Osteocyte (in vitro differentiated cells): ENCODE measurements around the gene SERINC3. TPM values are rescaled to one million over a fixed set of nuclear protein-coding genes. Genes with fewer than 3 reads are reported as not detected.
A peak's percentile ranks its signal among the peaks of the same experiment; 100 is the strongest.

Experiments
- DNase-seq: peaks from one replicate; pipeline ENCODE4 v3.0.0; 2021; ENCODE audit warnings: mixed read lengths; ENCODE audit not compliant: unreplicated experiment; ENCODE audit errors: extremely low spot score
- H3K27ac Mint-ChIP-seq: one replicate; pipeline ENCODE4 v1.8.0; 2021; ENCODE audit warnings: mild to moderate bottlenecking, mixed read lengths; ENCODE audit not compliant: unreplicated experiment
- H3K27me3 Mint-ChIP-seq: one replicate; pipeline ENCODE4 v1.8.0; 2021; ENCODE audit warnings: mixed read lengths; ENCODE audit not compliant: unreplicated experiment
- H3K36me3 Mint-ChIP-seq: one replicate; pipeline ENCODE4 v1.8.0; 2021; ENCODE audit warnings: mixed read lengths; ENCODE audit not compliant: unreplicated experiment
- H3K4me1 Mint-ChIP-seq: one replicate; pipeline ENCODE4 v1.8.0; 2021; ENCODE audit warnings: mixed read lengths; ENCODE audit not compliant: unreplicated experiment
- H3K4me3 Mint-ChIP-seq: one replicate; pipeline ENCODE4 v1.8.0; 2021; ENCODE audit warnings: mild to moderate bottlenecking, moderate library complexity, mixed read lengths; ENCODE audit not compliant: unreplicated experiment
- H3K9me3 Mint-ChIP-seq: one replicate; pipeline ENCODE4 v1.8.0; 2021; ENCODE audit warnings: mixed read lengths; ENCODE audit not compliant: unreplicated experiment
- total RNA-seq: library from RNA; stranded (reverse); gene quantifications from 2 replicates; pipeline ENCODE4 v1.2.1, GENCODE V29; 2021
- TF ChIP-seq, protein P1 (sequence below): fragments of 200-600 bp; sonication (generic); IDR thresholded peaks from 2 replicates; pipeline ENCODE4 v1.5.0; 2021; ENCODE audit warnings: antibody characterized with exemption, mild to moderate bottlenecking, moderate library complexity

SERINC3 gene
- total RNA-seq, 1 donor from 2014 or later: 121 TPM

DNA sequence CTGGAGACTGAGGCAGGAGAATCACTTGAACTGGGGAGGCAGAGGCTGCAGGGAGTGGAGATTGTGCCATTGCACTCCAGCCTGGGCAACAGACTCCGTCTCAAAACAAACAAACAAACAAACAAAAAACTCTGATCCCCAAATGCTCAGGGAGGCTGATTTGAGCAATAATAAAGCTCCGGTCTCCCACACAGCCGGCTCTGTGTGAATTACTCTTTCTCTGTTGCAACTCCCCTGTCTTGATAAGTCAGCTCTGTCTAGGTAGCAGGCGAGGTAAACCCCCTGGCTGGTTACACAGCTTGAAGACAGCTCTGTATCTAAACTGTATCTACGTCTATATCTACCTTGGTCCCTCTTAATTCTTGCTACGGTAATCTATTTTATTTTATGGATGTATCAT is 6.4 kb upstream of the SERINC3 start:
- H3K36me3 Mint-ChIP-seq: no peaks in the 10 kb centered on the region
- TF ChIP-seq, protein P1, sequence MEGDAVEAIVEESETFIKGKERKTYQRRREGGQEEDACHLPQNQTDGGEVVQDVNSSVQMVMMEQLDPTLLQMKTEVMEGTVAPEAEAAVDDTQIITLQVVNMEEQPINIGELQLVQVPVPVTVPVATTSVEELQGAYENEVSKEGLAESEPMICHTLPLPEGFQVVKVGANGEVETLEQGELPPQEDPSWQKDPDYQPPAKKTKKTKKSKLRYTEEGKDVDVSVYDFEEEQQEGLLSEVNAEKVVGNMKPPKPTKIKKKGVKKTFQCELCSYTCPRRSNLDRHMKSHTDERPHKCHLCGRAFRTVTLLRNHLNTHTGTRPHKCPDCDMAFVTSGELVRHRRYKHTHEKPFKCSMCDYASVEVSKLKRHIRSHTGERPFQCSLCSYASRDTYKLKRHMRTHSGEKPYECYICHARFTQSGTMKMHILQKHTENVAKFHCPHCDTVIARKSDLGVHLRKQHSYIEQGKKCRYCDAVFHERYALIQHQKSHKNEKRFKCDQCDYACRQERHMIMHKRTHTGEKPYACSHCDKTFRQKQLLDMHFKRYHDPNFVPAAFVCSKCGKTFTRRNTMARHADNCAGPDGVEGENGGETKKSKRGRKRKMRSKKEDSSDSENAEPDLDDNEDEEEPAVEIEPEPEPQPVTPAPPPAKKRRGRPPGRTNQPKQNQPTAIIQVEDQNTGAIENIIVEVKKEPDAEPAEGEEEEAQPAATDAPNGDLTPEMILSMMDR: no peak
- no peaks in the 10 kb centered on the region for H3K9me3 Mint-ChIP-seq
- H3K4me1 Mint-ChIP-seq: peaks cover 10% of the 10 kb centered on the region
- H3K27me3 Mint-ChIP-seq: no peaks in the 10 kb centered on the region
- H3K4me3 Mint-ChIP-seq: no peak overlapping the region
- H3K27ac Mint-ChIP-seq: no peak overlapping the region
- DNase-seq: no peak

DNA sequence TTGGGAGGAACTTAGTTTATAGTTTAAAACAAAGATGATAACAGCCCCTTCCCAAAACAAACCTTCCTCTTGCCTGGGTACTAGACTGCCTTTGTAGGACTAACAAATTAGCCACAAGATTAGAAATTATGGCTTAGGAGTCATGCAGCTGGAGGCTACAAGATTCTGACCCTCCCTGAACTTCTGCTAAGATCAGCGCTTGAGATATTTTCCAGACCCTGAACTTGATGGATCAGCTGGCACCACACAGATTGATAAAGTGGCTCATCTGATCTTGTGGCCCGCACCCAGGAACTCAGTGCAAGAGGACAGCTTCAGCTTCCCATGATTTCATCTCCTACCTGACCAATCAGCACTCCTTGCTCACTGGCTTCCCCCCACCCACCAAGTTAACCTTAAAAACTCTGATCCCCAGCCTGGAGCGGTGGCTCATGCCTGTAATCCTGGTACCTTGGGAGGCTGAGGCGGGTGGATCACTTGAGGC is 5.9 kb upstream of the SERINC3 start:
- Mint-ChIP-seq H3K9me3 (no peaks in the 10 kb centered on the region), H3K27me3 (no peaks in the 10 kb centered on the region), H3K4me3 (no peak overlapping the region), H3K36me3 (no peaks in the 10 kb centered on the region), H3K27ac (no peak overlapping the region), H3K4me1 (peaks cover 10% of the 10 kb centered on the region)
- TF ChIP-seq, protein P1: no peak
- no peak for DNase-seq

DNA sequence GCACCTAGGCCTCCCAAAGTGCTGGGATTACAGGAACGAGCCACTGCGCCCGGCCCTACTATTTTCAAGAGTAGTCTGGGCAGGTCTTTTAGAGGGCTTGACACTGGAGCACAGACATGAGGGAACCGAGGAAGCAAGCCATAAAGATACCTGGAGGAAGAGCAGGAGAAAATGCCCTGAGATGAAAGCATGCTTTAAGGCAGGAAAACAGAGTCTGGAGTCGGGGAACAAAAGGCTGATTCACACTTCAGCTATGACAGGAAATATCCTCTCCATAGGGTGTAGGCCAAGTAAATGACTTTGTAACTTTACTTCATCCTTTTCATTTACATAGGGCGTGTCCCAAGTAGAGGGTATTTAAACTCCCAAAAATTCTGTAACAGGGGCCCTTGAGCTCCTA is 4.3 kb upstream of the SERINC3 start:
- Mint-ChIP-seq H3K9me3 (no peaks in the 10 kb centered on the region), H3K27me3 (no peaks in the 10 kb centered on the region), H3K4me3 (no peak overlapping the region), H3K27ac (no peak overlapping the region), H3K4me1 (peaks cover 14% of the 10 kb centered on the region), H3K36me3 (no peaks in the 10 kb centered on the region)
- no peak for DNase-seq
- TF ChIP-seq, protein P1: no peak

DNA sequence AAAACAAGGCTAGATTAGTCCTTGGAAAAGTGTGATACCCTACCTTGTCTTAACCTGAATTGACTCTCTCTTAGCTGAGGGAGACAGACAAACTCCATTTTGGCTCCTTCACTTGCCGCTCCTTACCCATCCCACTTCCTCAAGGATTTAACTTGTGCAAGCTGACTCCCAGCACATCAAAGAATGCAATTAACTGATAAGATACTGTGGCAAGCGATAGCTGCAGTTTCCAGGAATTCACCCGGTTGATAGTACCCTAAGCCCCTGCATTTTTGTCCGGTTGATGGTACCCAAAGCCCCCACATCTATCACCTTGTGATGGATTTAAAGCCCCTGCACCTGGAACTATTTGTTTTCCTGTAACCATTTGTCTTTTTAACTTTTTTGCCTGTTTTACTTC is 1.9 kb upstream of the SERINC3 start:
- no peaks in the 10 kb centered on the region for H3K27me3 Mint-ChIP-seq
- DNase-seq: no peak
- no peaks in the 10 kb centered on the region for H3K36me3 Mint-ChIP-seq
- TF ChIP-seq, protein P1: no peak
- no peak overlapping the region for H3K4me3 Mint-ChIP-seq
- peaks cover 33% of the 10 kb centered on the region for H3K4me1 Mint-ChIP-seq
- no peak overlapping the region for H3K27ac Mint-ChIP-seq
- H3K9me3 Mint-ChIP-seq: no peaks in the 10 kb centered on the region

DNA sequence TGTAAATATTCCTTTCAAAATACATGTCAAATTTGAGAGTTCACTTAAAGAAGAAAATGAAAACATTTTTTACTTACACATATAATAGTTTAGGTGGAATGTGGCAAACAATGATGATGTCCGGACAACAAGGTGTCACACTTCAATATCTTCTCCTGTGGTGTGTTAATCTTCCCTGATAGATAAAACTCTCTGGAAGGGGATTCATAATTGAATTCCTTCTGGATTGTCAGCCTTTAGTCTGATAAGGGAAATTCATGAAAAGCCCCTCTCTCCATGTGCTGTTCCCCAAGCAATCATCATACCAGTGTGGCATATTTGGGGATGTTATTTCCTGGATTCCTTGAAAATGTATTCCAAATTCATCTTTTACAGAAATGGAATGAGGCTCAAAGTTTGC is 971 bp upstream of the SERINC3 start:
- Mint-ChIP-seq H3K27me3 (no peaks in the 10 kb centered on the region), H3K27ac (no peak overlapping the region), H3K4me3 (peak overlapping the region; percentile 12), H3K9me3 (no peaks in the 10 kb centered on the region), H3K36me3 (no peaks in the 10 kb centered on the region), H3K4me1 (peaks cover 35% of the 10 kb centered on the region)
- TF ChIP-seq, protein P1: no peak
- DNase-seq: no peak
